ENCODE data around the gene GAB2. TPM values are rescaled to one million over a fixed set of nuclear protein-coding genes. Genes with fewer than 3 reads are reported as not detected.

Gene GAB2
- total and polyA plus RNA-seq, 4 donors = 16.2 to 31.5 (median 27.5) TPM

- peaks cover 33% of the 10 kb centered on the region for H3K36me3 ChIP-seq (ENCODE audit: control insufficient read depth, insufficient read depth, low read length)
- 93% methylated on average over 4 of the region's 7 CpGs for WGBS (ENCODE audit: insufficient coverage)
- no peak for DNase-seq (ENCODE audit: low read depth in 4 of 6, low spot score in 6 of 6)
- H3K4me3 ChIP-seq (ENCODE audit: low read depth, low read length) = no peak overlapping the region
- H3K9me3 ChIP-seq (ENCODE audit: control insufficient read depth, insufficient read depth, low read length) = no peaks in the 10 kb centered on the region
- H3K4me1 ChIP-seq (ENCODE audit: control insufficient read depth, insufficient read depth, low read length) = peaks cover 13% of the 10 kb centered on the region
- no peaks in the 10 kb centered on the region for H3K27me3 ChIP-seq (ENCODE audit: control insufficient read depth, insufficient read depth, low read length)
- H3K27ac ChIP-seq (ENCODE audit: low read depth, low read length) = no peak overlapping the region
These were observed 246.6 kb downstream of the GAB2 start for GRCh38 chr11:78170874-78171549.

GRCh38 chr11:78170413-78170812 lies 247.2 kb downstream of the GAB2 start:
- H3K4me3 ChIP-seq (ENCODE audit: low read depth, low read length) = no peak overlapping the region
- 96% methylated on average over 11 of the region's 11 CpGs for WGBS (ENCODE audit: insufficient coverage)
- H3K27ac ChIP-seq (ENCODE audit: low read depth, low read length) = no peak overlapping the region
- peaks cover 33% of the 10 kb centered on the region for H3K36me3 ChIP-seq (ENCODE audit: control insufficient read depth, insufficient read depth, low read length)
- H3K4me1 ChIP-seq (ENCODE audit: control insufficient read depth, insufficient read depth, low read length) = peaks cover 13% of the 10 kb centered on the region
- H3K9me3 ChIP-seq (ENCODE audit: control insufficient read depth, insufficient read depth, low read length) = no peaks in the 10 kb centered on the region
- H3K27me3 ChIP-seq (ENCODE audit: control insufficient read depth, insufficient read depth, low read length) = no peaks in the 10 kb centered on the region
- no peak for DNase-seq (ENCODE audit: low read depth in 4 of 6, low spot score in 6 of 6)

DNA sequence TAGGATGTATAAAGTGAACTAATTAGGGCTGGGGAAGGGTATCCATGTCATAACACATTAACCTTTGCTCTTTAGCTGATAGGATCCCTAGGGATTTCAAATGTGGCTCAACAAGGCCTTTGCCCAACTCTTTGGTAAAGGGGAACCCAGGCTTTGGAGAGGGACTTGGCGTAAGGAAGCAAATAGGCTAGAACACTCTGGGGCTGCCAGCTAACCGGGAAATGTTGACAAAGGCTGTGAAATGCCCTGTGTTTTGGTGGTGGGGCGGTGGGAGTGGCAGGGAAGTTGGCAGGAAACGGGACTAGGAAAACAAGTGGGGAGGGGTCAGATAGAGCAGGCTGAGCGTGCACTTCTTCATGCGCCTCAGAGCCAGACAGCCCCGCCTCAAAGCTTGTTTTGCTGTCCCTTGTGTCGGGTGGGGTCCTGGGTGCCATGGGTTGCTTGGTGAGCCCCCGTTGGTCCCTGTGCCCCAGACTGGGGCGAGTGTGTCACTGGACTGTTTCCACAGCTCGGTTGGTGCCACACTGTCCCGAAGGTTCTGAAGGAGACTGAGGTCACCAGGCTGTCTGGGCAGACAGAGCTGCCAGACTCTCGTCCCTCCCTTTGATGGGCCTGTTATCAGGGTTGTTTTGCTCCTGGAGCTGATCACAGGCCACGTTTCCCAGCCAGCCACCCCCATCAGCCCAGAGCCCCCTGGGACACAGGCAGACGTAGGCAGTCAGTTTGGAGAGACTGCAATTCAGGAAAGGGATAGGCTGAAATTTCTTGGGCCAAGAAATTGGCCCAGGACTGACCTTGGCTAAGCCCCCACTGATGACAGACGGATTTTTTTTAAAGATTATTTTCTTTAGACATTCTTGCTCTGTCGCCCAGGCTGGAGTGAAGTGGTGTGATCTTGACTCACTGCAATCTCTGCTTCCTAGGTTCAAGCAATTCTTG lies 248.8 kb downstream of the GAB2 start:
- no peak overlapping the region for H3K4me3 ChIP-seq (ENCODE audit: low read depth, low read length)
- WGBS (ENCODE audit: insufficient coverage) = 72% methylated on average over 13 of the region's 17 CpGs
- H3K27ac ChIP-seq (ENCODE audit: low read depth, low read length) = peak overlapping the region; percentile 89
- H3K9me3 ChIP-seq (ENCODE audit: control insufficient read depth, insufficient read depth, low read length) = no peaks in the 10 kb centered on the region
- H3K4me1 ChIP-seq (ENCODE audit: control insufficient read depth, insufficient read depth, low read length) = peaks cover 13% of the 10 kb centered on the region
- H3K36me3 ChIP-seq (ENCODE audit: control insufficient read depth, insufficient read depth, low read length) = peaks cover 27% of the 10 kb centered on the region
- H3K27me3 ChIP-seq (ENCODE audit: control insufficient read depth, insufficient read depth, low read length) = no peaks in the 10 kb centered on the region
- peak in 3 of 6 donors; percentile 7 to 69 (median 22) for DNase-seq (ENCODE audit: low read depth in 4 of 6, low spot score in 6 of 6)

GRCh38 chr11:78166855-78167469 lies 250.7 kb downstream of the GAB2 start:
- H3K36me3 ChIP-seq (ENCODE audit: control insufficient read depth, insufficient read depth, low read length) = peaks cover 15% of the 10 kb centered on the region
- WGBS (ENCODE audit: insufficient coverage) = 97% methylated on average over 5 of the region's 6 CpGs
- H3K27me3 ChIP-seq (ENCODE audit: control insufficient read depth, insufficient read depth, low read length) = no peaks in the 10 kb centered on the region
- H3K4me1 ChIP-seq (ENCODE audit: control insufficient read depth, insufficient read depth, low read length) = peaks cover 13% of the 10 kb centered on the region
- DNase-seq (ENCODE audit: low read depth in 4 of 6, low spot score in 6 of 6) = no peak
- no peak overlapping the region for H3K27ac ChIP-seq (ENCODE audit: low read depth, low read length)
- H3K4me3 ChIP-seq (ENCODE audit: low read depth, low read length) = no peak overlapping the region
- H3K9me3 ChIP-seq (ENCODE audit: control insufficient read depth, insufficient read depth, low read length) = no peaks in the 10 kb centered on the region

Other genes starting within 250 kb of the GAB2 start
- 10 to 100 TPM in 1 of 2 donors, 1 to 10 TPM in 1; 7.6 to 13.8 TPM for gene KCTD21, start 229.2 kb downstream of the GAB2 start, total RNA-seq
- gene KCTD21, start 229.2 kb downstream of the GAB2 start, polyA plus RNA-seq (ENCODE audit: insufficient read length in 2 of 2) = 10 to 100 TPM; 15.3 to 17.6 TPM
- gene USP35, start 228.9 kb downstream of the GAB2 start, total RNA-seq = 1 to 10 TPM; 7.4 to 8.2 TPM
- gene USP35, start 228.9 kb downstream of the GAB2 start, polyA plus RNA-seq (ENCODE audit: insufficient read length in 2 of 2) = 10 to 100 TPM; 14.2 to 14.6 TPM
- gene NARS2, start 157.0 kb upstream of the GAB2 start, total RNA-seq = 10 to 100 TPM; 27.6 to 33.5 TPM
- 10 to 100 TPM; 27.5 to 34.0 TPM for gene NARS2, start 157.0 kb upstream of the GAB2 start, polyA plus RNA-seq (ENCODE audit: insufficient read length in 2 of 2)

Data from spinal cord (tissue), 10 donors.